ENCODE measurements around the gene RAB3B.

Gene RAB3B

GRCh38 chr1:51867479-51868232 is 122.8 kb downstream of the RAB3B start:
- no peak for DNase-seq

GRCh38 chr1:51863384-51863783 is 127.1 kb downstream of the RAB3B start:
- DNase-seq: no peak

GRCh38 chr1:51861669-51862068 is 128.8 kb downstream of the RAB3B start:
- DNase-seq: no peak

GRCh38 chr1:51859735-51860134 is 130.8 kb downstream of the RAB3B start:
- DNase-seq: no peak

- no peak for DNase-seq
Measured at GRCh38 chr1:51859333-51859732, 131.2 kb downstream of the RAB3B start.

GRCh38 chr1:51858892-51859291 is 131.6 kb downstream of the RAB3B start:
- no peak for DNase-seq
